GM12878 (cell line): ENCODE data around the gene PCDHGA5. TPM values are rescaled to one million over a fixed set of nuclear protein-coding genes. Genes with fewer than 3 reads are reported as not detected.

ENCODE experiments used
- ATF7 ChIP-seq: fragments of 450-650 bp; IDR thresholded peaks from 2 replicates; pipeline ENCODE4 v1.6.1; 2016; ENCODE audit warnings: low read depth, mild to moderate bottlenecking
- BMI1 ChIP-seq: fragments of 450-650 bp; IDR thresholded peaks from 2 replicates; pipeline ENCODE4 v1.6.1; 2016; ENCODE audit warnings: mild to moderate bottlenecking, moderate library complexity, borderline replicate concordance
- DPF2 ChIP-seq: fragments of 450-650 bp; IDR thresholded peaks from 2 replicates; pipeline ENCODE4 v1.6.1; 2017; ENCODE audit warnings: mild to moderate bottlenecking
- ETV6 ChIP-seq, 2 experiments: fragments of 450-650 bp in 1 of 2; IDR thresholded peaks in 1 of 2; conservative IDR thresholded peaks in 1 of 2; 2 replicates each; pipeline ENCODE4 v1.6.1; 2014; ENCODE audit warnings: antibody characterized with exemption in 1 of 2, borderline replicate concordance in 1 of 2, low read depth in 1 of 2, mild to moderate bottlenecking in 1 of 2, moderate library complexity in 1 of 2
- FOXK2 ChIP-seq: fragments of 450-650 bp; IDR thresholded peaks from 2 replicates; pipeline ENCODE4 v1.6.1; 2017; ENCODE audit warnings: mild to moderate bottlenecking, moderate library complexity
- FOXM1 ChIP-seq: IDR thresholded peaks from 2 replicates; pipeline ENCODE4 v1.6.1; 2012; ENCODE audit warnings: low read depth, mild to moderate bottlenecking, inconsistent platforms, low read length, moderate library complexity
- GATAD2B ChIP-seq: fragments of 450-650 bp; conservative IDR thresholded peaks from 2 replicates; pipeline ENCODE4 v1.6.1; 2017; ENCODE audit warnings: low read depth, mild to moderate bottlenecking, moderate library complexity
- HDGF ChIP-seq: fragments of 450-650 bp; IDR thresholded peaks from 2 replicates; pipeline ENCODE4 v1.6.1; 2016; ENCODE audit warnings: antibody characterized with exemption
- KDM1A ChIP-seq: fragments of 200-600 bp; sonication (generic); IDR thresholded peaks from 2 replicates; pipeline ENCODE4 v1.6.1; 2016; ENCODE audit warnings: borderline replicate concordance
- MXI1 ChIP-seq: fragments of 150-350 bp; IDR thresholded peaks from 2 replicates; pipeline ENCODE4 v1.6.1; 2011; ENCODE audit warnings: low read depth, mild to moderate bottlenecking, inconsistent platforms, low read length, improper control_type of control experiment
- MYC ChIP-seq: IDR thresholded peaks from 2 replicates; pipeline ENCODE4 v1.6.1; 2011; ENCODE audit warnings: mild to moderate bottlenecking, low read length, moderate library complexity, inconsistent platforms; ENCODE audit not compliant: insufficient read depth, insufficient replicate concordance, insufficient read length, severe bottlenecking
- NBN ChIP-seq: fragments of 450-650 bp; IDR thresholded peaks from 2 replicates; pipeline ENCODE4 v1.6.1; 2016
- PAX8 ChIP-seq: fragments of 450-650 bp; IDR thresholded peaks from 2 replicates; pipeline ENCODE4 v1.6.1; 2017; ENCODE audit warnings: mild to moderate bottlenecking, moderate library complexity
- POLR2A ChIP-seq: IDR thresholded peaks from 2 replicates; pipeline ENCODE4 v1.6.1; 2011; ENCODE audit warnings: low read depth, mild to moderate bottlenecking, low read length
- SP1 ChIP-seq: IDR thresholded peaks from one replicate; pipeline ENCODE4 v1.6.1; 2011; ENCODE audit warnings: low read depth, low read length
- YY1 ChIP-seq: IDR thresholded peaks from 2 replicates; pipeline ENCODE4 v1.6.1; 2011; ENCODE audit warnings: low read depth, mild to moderate bottlenecking, low read length
- ZNF207 ChIP-seq: fragments of 450-650 bp; IDR thresholded peaks from 2 replicates; pipeline ENCODE4 v1.6.1; 2014; ENCODE audit warnings: antibody characterized with exemption, mild to moderate bottlenecking, borderline replicate concordance
- ZNF622 ChIP-seq: fragments of 450-650 bp; IDR thresholded peaks from 2 replicates; pipeline ENCODE4 v1.6.1; 2017; ENCODE audit warnings: mild to moderate bottlenecking, inconsistent platforms
- ZSCAN29 ChIP-seq: fragments of 450-650 bp; IDR thresholded peaks from 2 replicates; pipeline ENCODE4 v1.6.1; 2017; ENCODE audit warnings: mild to moderate bottlenecking, moderate library complexity
- ZZZ3 ChIP-seq: IDR thresholded peaks from 2 replicates; pipeline ENCODE4 v1.6.1; 2011; ENCODE audit warnings: low read depth; ENCODE audit not compliant: control insufficient read depth, insufficient read length
- polyA plus RNA-seq, 11 experiments: library from polyadenylated mRNA; depleted of rRNA in 4 of 11; unstranded in 6 of 11; stranded (reverse) in 5 of 11; fragments of >200 nt; fragmentation: Nextera tagmentation in 4 of 11; fragmentation: Illumina TruSeq in 1 of 11; extraction: Ambion mirVana in 4 of 11; extraction: Trizol in 1 of 11; gene quantifications; 1 replicate in 1 of 11; 2 replicates in 10 of 11; pipeline versions ENCODE4 v1.2.1 to v1.2.3, GENCODE V29; 2011 to 2016; ENCODE audit warnings: inconsistent platforms in 2 of 11, missing spikeins in 2 of 11, low read depth in 1 of 11
- total RNA-seq, 4 experiments: library from RNA; depleted of rRNA in 3 of 4; stranded (reverse); fragments of >200 nt in 3 of 4; fragmentation: Illumina TruSeq in 1 of 4; extraction: Trizol in 1 of 4; gene quantifications; 2 replicates each; pipeline versions ENCODE4 v1.2.1 to v1.2.3, GENCODE V29; 2013 to 2021
- TF ChIP-seq, protein P1 (sequence below), 3 experiments: IDR thresholded peaks in 2 of 3; conservative IDR thresholded peaks in 1 of 3; 2 replicates each; pipeline ENCODE4 v1.5.1; 2011; ENCODE audit warnings: low read depth in 3 of 3, low read length in 3 of 3, mild to moderate bottlenecking in 3 of 3, control low read depth in 2 of 3, moderate library complexity in 2 of 3, inconsistent platforms in 1 of 3, mixed read lengths in 1 of 3; ENCODE audit not compliant: control insufficient read depth in 2 of 3, insufficient read depth in 1 of 3; ENCODE audit errors: extremely low read depth in 1 of 3
- TF ChIP-seq, protein P2 (sequence below): fragments of 450-650 bp; IDR thresholded peaks from 2 replicates; pipeline ENCODE4 v1.6.1; 2016; ENCODE audit warnings: mild to moderate bottlenecking, moderate library complexity, borderline replicate concordance
- TF ChIP-seq, protein P3 (sequence below): fragments of 450-650 bp; IDR thresholded peaks from 2 replicates; pipeline ENCODE4 v1.6.1; 2017; ENCODE audit warnings: borderline replicate concordance

The PCDHGA5 gene
- total and polyA plus RNA-seq, 10 of the 15 experiments (the other 5 are each of a cell fraction or from before 2014, with no cell fraction given) = 0.10 to 0.23 (median 0.16) TPM; not detected in 4

DNA sequence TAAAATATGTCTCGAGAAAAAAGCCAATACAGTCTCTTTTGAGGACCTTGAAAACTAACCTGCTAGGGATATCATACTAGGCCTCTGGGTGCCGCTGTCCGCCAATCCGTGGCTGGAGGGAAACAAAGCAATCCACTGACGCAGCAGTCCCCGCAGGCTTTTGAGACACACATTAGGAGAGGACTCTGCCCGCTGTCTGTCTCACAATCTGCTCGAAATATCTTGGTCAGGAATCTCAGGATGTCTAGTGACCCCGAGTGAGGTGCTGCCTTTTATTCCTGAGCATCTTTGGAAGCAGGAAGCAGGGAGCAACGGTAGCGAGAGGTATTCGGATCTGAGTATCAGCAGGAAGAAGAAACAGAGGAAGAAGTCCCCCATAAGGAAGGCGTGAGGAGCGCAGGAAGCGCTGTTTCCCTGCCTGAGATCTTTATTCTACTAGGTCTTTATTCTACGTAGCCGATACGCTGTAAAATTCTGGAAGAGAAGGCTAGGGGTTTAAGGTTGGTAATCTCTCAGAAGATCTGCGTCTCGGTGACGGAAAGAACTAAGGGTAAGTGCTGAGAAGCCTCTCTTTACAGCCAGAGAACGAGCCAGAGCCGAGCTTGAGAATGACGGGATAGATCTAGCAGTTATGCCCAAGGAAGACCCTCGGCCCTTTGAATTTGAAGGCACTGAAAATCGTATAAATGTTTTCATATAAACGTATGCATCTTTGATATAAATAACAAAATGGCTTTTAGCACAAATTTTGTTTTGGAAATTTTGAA is 37.7 kb upstream of the PCDHGA5 start (continued):
- TF ChIP-seq YY1 = 0 out of 2 replicates have a peak, but pooled peaks have one; percentile 17
- no peak for TF ChIP-seq PAX8
- no peak for TF ChIP-seq FOXM1
- TF ChIP-seq, protein P1, sequence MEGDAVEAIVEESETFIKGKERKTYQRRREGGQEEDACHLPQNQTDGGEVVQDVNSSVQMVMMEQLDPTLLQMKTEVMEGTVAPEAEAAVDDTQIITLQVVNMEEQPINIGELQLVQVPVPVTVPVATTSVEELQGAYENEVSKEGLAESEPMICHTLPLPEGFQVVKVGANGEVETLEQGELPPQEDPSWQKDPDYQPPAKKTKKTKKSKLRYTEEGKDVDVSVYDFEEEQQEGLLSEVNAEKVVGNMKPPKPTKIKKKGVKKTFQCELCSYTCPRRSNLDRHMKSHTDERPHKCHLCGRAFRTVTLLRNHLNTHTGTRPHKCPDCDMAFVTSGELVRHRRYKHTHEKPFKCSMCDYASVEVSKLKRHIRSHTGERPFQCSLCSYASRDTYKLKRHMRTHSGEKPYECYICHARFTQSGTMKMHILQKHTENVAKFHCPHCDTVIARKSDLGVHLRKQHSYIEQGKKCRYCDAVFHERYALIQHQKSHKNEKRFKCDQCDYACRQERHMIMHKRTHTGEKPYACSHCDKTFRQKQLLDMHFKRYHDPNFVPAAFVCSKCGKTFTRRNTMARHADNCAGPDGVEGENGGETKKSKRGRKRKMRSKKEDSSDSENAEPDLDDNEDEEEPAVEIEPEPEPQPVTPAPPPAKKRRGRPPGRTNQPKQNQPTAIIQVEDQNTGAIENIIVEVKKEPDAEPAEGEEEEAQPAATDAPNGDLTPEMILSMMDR (IDR thresholded peaks at IDR 0.05 in 2 of 3, conservative IDR thresholded peaks at IDR 0.05 in 1 of 3; ENCODE audit: control insufficient read depth in 2 of 3, extremely low read depth in 1 of 3, insufficient read depth in 1 of 3, low read depth in 3 of 3, low read length in 3 of 3) = peak; percentile 40 to 71 (median 61); a peak in 5 of 6 replicates
- TF ChIP-seq MXI1 = no peak
- TF ChIP-seq DPF2 = no peak
- no peak for TF ChIP-seq FOXK2
- TF ChIP-seq SP1 = no peak
- TF ChIP-seq NBN = no peak
- no peak for TF ChIP-seq GATAD2B
- TF ChIP-seq, protein P2, sequence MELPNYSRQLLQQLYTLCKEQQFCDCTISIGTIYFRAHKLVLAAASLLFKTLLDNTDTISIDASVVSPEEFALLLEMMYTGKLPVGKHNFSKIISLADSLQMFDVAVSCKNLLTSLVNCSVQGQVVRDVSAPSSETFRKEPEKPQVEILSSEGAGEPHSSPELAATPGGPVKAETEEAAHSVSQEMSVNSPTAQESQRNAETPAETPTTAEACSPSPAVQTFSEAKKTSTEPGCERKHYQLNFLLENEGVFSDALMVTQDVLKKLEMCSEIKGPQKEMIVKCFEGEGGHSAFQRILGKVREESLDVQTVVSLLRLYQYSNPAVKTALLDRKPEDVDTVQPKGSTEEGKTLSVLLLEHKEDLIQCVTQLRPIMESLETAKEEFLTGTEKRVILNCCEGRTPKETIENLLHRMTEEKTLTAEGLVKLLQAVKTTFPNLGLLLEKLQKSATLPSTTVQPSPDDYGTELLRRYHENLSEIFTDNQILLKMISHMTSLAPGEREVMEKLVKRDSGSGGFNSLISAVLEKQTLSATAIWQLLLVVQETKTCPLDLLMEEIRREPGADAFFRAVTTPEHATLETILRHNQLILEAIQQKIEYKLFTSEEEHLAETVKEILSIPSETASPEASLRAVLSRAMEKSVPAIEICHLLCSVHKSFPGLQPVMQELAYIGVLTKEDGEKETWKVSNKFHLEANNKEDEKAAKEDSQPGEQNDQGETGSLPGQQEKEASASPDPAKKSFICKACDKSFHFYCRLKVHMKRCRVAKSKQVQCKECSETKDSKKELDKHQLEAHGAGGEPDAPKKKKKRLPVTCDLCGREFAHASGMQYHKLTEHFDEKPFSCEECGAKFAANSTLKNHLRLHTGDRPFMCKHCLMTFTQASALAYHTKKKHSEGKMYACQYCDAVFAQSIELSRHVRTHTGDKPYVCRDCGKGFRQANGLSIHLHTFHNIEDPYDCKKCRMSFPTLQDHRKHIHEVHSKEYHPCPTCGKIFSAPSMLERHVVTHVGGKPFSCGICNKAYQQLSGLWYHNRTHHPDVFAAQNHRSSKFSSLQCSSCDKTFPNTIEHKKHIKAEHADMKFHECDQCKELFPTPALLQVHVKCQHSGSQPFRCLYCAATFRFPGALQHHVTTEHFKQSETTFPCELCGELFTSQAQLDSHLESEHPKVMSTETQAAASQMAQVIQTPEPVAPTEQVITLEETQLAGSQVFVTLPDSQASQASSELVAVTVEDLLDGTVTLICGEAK = no peak
- TF ChIP-seq BMI1 = no peak
- peak in 1 of 2 experiments; percentile 67; a peak in 2 of 4 replicates for TF ChIP-seq ETV6 (conservative IDR thresholded peaks at IDR 0.05 in 1 of 2, IDR thresholded peaks at IDR 0.05 in 1 of 2; ENCODE audit: borderline replicate concordance in 1 of 2, low read depth in 1 of 2)
- no peak for TF ChIP-seq MYC
- no peak for TF ChIP-seq ZNF622
- peak; percentile 66 for TF ChIP-seq POLR2A
- TF ChIP-seq, protein P3, sequence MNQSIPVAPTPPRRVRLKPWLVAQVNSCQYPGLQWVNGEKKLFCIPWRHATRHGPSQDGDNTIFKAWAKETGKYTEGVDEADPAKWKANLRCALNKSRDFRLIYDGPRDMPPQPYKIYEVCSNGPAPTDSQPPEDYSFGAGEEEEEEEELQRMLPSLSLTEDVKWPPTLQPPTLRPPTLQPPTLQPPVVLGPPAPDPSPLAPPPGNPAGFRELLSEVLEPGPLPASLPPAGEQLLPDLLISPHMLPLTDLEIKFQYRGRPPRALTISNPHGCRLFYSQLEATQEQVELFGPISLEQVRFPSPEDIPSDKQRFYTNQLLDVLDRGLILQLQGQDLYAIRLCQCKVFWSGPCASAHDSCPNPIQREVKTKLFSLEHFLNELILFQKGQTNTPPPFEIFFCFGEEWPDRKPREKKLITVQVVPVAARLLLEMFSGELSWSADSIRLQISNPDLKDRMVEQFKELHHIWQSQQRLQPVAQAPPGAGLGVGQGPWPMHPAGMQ = no peak
- no peak for TF ChIP-seq ATF7
- no peak for TF ChIP-seq HDGF
- no peak for TF ChIP-seq ZNF207
- no peak for TF ChIP-seq ZZZ3
- TF ChIP-seq KDM1A = no peak
- TF ChIP-seq ZSCAN29 = no peak
